HG02798 (cell line): ENCODE data around the gene ASB18.

Experiments
- ATAC-seq: cut with Tn5 transposase; IDR thresholded peaks from one replicate; pipeline ENCODE4 v1.9.1; 2021; ENCODE audit warnings: mild to moderate bottlenecking; ENCODE audit not compliant: unreplicated experiment, poor library complexity

Gene ASB18

GRCh38 chr2:236155406-236155805 is 108.8 kb downstream of the ASB18 start:
- ATAC-seq = no peak

DNA sequence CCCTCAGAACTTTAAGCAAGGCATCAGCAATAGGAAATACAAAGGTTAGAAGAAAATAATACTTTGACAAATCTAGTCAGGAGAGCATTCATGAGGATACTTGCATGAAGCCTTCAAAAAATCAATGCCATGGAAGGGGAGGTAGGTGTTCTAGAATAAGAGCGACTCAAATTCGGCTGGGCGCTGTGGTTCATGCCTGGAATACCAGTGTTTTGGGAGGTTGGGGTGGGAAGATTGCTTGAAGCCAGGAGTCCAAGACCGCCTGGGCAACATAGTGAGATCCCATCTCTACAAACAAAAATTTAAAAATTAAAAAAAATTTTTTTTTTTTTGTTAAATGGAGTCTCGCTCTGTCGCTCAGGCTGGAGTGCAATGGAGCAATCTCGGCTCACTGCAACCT is 117.8 kb downstream of the ASB18 start:
- no peak for ATAC-seq

GRCh38 chr2:236143811-236144210 is 120.4 kb downstream of the ASB18 start:
- ATAC-seq = no peak
